Endothelial cell of umbilical vein (primary cell): ENCODE measurements around the gene PRKAR1B.

ENCODE experiments used
- EZH2 ChIP-seq: IDR thresholded peaks from 2 replicates; pipeline ENCODE4 v1.6.1; 2012; ENCODE audit warnings: borderline replicate concordance, low read depth, mild to moderate bottlenecking, moderate library complexity, low read length, inconsistent platforms; ENCODE audit not compliant: severe bottlenecking
- MAX ChIP-seq: IDR thresholded peaks from 2 replicates; pipeline ENCODE4 v1.6.1; 2011; ENCODE audit not compliant: insufficient read depth, insufficient read length
- POLR2A ChIP-seq: IDR thresholded peaks from 2 replicates; pipeline ENCODE4 v1.6.1; 2012; ENCODE audit warnings: low read depth, mild to moderate bottlenecking, control low read depth, low read length
- POLR2AphosphoS5 ChIP-seq: IDR thresholded peaks from 2 replicates; pipeline ENCODE4 v1.6.1; 2012; ENCODE audit warnings: low read depth, mild to moderate bottlenecking, control low read depth, low read length, moderate library complexity; ENCODE audit not compliant: insufficient read depth
- TF ChIP-seq, protein P1 (sequence below), 2 donors: IDR thresholded peaks; 1 replicate in 1 of 2; 2 replicates in 1 of 2; pipeline ENCODE4 v1.5.1; 2011; ENCODE audit warnings: low read length in 2 of 2, mild to moderate bottlenecking in 2 of 2, moderate library complexity in 2 of 2, control low read depth in 1 of 2, inconsistent platforms in 1 of 2, low read depth in 1 of 2; ENCODE audit not compliant: insufficient read depth in 1 of 2; ENCODE audit errors: extremely low read depth in 1 of 2

- TF ChIP-seq, protein P1, sequence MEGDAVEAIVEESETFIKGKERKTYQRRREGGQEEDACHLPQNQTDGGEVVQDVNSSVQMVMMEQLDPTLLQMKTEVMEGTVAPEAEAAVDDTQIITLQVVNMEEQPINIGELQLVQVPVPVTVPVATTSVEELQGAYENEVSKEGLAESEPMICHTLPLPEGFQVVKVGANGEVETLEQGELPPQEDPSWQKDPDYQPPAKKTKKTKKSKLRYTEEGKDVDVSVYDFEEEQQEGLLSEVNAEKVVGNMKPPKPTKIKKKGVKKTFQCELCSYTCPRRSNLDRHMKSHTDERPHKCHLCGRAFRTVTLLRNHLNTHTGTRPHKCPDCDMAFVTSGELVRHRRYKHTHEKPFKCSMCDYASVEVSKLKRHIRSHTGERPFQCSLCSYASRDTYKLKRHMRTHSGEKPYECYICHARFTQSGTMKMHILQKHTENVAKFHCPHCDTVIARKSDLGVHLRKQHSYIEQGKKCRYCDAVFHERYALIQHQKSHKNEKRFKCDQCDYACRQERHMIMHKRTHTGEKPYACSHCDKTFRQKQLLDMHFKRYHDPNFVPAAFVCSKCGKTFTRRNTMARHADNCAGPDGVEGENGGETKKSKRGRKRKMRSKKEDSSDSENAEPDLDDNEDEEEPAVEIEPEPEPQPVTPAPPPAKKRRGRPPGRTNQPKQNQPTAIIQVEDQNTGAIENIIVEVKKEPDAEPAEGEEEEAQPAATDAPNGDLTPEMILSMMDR (IDR thresholded peaks at IDR 0.05; ENCODE audit: extremely low read depth in 1 of 2, insufficient read depth in 1 of 2, low read depth in 1 of 2, low read length in 2 of 2) = no peak
- TF ChIP-seq POLR2AphosphoS5 (no peak), POLR2A (no peak), EZH2 (no peak), MAX (no peak)
Observed at GRCh38 chr7:570801-571070, 156.3 kb downstream of the PRKAR1B start.
